HK-2 (cell line): Measurements from ENCODE around the gene BCAR1.
"Not testable (repeated sequence)": the region's sequence is repeated elsewhere in the genome, so short reads cannot be mapped to it uniquely, and the experiment has no call there.

Experiments
- DNase-seq: peaks from one replicate; pipeline ENCODE4 v3.0.0-alpha.2; 2018; ENCODE audit not compliant: unreplicated experiment

Gene BCAR1

DNA sequence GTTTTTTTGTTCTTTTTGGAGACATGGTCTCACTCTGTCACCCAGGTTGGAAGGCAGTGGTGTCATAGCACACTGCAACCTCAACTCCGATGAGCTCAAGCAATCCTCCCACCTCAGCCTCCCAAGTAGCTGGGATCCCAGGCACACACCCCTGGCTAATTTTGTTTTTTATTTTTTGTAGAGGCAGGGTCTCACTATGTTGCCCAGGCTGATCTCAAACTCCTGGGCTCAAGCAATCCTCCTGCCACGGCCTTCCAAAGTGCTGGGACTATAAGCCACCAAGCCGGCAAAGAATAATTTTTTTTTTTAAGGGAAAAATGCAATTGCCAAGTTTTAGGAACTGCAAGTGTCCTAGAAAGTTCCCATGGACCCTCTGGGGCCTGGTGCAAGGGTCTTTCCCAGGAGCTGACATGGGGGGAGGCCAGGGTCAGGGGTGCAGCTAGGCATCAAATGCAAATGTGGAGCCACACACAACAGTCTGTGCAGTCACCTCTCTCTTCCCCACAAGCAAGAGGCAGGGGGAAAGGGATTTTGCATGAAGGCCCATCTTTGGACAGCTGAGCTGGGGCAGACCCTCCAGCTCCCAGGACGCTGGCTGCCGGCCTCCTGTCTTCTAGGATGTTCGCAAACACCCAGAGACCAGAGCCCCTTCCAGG lies 20.1 kb upstream of the BCAR1 start:
- DNase-seq: no peak

DNA sequence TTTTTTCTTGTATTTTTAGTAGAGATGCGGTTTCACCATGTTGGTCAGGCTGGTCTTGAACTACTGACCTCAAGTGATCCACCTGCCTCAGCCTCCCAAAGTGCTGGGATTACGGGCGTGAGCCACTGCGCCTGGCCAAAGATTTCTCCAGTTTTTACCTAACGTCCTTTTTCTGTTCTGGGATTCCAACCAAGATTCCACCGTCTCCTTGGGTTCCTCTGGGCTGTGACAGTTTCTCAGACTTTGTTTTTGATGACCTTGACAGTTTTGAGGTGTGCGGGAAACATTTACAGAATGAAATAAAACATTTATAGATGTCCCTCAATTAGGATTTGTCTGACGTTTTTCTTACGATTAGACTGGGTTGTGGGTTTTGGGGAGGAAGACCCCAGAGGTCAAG lies 17.9 kb upstream of the BCAR1 start:
- DNase-seq: not testable (repeated sequence)

DNA sequence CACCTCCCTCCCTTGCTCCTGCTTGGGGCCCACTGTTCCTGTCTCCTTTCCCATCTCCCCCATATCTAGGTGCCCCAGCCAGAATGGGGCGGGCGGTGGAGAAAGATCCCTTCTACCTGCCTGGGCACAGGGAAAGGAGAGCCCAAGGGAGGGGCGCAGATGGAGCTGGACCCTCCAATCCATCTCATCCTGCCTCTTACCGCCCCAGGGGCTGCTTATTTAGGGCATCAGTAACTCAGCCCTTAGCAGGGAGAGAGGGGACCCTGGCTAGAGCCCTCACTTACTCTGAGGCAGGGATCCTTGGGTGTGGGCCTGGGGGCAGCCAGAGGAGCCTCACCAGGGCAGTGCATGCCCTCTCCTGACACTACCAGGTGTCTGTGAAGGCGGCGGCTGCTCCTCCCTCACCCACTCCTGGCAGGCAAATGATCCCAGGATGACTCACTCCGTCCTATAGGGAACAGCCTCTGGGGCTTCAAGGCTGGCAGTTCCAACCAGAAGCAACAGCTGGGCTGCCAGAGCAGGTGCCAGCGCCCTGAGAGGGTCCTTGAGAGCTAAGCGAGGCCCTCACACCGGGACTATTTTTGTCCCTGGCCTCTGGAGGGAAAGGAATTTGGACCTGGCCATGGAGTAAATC lies 16.3 kb upstream of the BCAR1 start:
- peak; percentile 71 for DNase-seq

DNA sequence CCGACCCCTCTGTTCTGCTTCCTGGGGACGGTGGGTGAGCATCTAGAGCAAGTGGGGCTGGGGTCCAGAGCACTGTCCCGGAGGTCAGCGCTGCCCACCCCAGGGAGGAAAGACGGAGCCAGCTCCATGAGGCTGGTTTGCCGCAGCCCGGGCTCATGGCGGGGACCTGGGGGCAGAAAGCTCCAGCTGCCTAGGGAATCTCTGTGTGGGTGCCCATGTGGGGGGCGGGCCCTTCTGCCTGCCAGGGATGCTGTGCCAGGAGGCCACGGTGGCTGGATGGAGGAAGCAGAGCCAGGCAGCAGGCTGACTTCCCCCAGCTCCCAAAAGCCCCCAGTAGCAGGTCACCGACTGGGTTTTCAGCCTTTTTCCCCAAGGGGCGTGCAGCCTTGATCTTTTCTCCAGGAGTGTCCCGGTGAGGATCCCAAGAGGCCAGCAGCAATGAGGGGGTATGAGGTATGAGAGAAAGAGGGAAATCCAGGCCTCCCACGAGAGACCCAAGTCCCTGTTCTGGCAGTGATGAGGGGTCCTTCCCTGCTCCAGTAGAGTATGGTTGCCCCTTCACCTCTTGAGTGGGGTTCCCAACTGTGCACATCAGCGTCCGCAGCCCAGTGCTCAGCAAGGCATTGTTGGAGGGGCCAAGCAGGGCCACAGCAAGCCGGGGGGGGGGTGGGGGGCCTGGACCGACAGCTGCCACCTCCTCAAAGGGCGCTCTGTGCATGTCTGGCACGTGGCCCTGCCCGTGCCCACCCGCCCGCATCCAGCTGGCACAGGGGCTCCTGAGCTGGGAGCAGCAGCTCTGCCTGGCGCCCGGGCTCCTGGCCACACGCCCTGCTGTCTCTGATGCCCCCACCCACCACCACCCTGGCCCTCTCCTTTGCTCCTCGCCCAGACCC lies 15.6 kb upstream of the BCAR1 start:
- DNase-seq: no peak

DNA sequence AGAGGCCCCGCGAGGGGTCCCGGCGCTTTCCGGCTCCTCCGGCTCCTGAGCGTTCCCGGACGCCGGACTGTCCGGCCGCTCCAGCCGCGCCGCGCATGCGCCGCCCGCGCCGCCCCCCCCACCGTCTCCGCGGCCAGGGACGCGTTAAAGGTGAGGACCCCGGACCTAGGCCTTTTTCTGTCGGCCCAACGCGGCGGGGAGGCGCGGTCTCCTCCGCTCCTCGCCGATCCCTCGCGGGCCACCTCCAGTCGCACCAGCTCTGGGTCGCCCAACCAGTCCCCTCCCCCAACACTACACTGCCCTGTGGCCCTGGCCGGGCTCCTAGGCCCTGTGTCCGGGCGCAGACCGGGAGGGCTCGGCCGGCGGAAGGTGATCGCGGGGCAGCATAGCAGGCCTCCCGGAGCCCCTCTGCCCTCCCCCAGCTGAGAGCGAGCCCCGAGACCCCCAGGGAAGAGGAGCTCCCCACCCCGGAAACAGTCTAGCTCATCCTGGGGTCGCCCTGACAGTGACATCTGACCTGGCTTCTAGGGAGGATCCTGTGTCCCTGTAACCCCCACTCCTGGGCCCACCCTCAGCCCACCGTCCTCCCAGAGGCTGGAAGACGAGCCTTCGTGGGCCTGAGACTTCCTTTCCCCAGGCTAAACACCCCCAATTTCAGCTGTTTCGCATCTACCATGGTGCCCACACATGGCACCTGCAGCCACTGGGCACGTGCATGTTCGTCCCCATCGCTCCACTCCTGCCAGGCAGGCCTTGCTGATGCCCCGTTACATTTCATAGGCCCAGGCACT lies 14.7 kb upstream of the BCAR1 start:
- peak; percentile 83 for DNase-seq

DNA sequence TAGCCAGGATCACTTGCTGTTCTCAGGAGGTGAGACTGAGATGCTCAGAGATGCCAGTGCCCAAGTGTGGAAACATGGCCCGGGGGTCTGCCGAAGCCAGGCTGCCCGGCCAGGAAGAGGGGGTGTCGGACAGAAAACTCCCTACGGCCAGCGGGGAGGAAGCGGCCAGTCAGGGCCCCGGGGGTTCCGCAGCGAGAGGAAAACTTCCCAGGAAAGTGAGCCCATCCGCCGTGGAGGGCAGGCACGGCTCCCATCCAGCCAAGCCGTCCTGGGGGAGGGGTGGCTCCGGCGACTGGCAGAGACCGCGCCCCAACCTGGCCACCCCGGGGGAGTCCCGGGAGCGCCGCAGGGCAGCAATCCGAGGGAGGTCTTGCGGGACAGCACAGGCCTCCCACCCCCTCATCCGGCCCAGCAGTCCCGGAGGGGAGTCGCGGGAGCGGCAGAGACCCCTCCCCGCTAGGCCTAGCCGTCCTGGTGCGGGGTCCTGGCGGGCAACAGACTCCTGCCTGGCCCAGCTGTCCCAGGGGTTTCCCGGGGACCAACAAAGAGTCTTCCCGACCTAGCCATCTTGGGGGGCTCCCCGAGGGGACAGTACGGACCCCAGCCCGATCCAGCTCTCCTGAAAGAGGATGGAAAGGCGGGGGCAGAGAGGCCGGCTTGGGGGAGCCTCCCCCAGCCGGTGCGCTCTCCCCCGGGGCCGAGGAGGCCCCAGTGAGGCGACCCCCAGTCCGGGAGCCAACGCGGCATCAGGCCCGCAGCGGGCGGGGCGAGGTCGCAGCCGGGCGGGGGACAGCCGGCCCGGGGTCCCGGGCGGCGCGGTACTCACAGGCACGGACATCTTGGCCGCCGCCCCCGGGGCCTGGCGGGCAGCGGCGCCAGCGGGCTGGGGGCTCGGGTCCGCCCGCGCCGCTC lies 13.8 kb upstream of the BCAR1 start:
- no peak for DNase-seq

DNA sequence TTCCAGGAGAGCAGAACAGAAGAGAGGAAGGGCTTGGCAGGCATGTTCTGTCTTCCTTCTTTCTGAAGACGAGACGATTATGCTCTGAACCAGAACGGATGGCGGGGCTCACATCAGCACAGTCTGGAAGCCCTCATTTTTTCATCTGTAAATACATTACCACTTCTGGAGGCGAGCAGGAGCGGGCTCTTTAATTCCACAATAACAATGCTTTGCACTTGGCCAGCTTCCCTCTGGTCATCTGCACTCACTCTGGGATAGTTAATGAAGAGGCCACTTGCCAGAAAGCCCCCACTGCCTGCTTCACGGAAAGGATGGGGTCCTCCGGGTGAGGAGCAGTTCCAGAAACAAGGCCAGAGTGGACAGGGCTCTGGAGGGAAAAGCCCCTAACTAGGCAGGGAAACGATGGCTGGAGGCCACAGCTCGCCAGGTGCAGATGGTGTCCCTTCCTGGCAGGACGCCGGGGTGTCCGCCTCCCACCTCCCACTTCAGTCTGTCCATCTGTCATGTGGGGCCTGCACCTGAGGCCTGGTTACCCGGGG lies 13.1 kb upstream of the BCAR1 start:
- DNase-seq: no peak

DNA sequence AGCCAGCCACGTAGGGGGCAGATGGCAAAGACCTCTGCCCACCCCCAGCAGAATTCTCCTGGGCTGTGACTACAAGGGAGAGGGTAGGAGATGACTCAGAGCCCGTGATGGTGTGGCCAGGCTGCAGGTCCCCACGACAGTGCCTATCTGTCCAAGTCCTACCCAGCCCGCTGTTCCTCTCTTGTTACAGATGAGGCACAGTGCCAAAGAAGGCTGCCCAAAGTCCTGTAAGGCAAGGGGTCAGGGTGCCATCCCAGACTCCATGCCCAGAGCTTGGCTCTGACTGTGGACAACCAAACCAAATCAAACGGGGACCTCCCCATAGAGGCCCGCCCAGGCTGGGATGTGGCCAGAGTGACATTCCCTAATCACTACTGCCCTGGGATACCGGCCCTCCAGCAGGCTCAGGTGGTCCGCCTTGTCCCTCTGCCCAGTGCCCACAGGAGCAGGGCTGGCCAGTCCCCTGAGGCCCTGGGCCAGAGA lies 12.6 kb upstream of the BCAR1 start:
- DNase-seq: no peak

DNA sequence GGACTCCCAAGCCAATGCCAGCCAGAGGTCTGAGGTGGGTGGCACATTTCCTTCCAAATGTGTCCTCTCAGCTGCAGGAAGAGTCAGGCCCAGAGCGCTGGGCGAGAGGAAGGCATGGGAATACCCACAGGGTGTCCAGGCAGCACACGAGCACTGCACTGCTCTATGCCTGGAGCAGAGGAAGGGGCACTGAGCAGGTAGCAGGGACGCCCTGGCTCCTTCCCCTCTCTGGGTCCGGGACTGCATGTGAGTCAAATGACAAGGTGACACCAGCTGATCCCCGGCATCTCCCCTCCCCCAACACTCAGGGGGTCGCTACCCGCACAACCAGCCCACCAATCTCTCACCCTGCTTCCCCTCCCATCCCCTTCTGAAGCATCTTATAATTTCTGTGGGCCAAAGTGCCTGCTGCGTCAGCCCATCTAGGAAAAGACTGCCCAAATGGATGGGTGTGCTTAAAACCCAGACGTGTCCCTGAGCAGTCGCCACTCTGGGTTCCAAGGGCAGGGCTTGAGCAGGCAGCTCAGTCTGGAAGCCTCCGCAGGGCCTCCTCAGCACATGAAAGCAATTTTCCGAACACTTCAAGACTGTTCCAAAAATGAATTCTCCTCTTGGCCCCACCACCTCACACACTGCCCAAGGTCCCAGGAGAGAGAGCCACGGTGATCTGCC lies 12.0 kb upstream of the BCAR1 start:
- DNase-seq: no peak

DNA sequence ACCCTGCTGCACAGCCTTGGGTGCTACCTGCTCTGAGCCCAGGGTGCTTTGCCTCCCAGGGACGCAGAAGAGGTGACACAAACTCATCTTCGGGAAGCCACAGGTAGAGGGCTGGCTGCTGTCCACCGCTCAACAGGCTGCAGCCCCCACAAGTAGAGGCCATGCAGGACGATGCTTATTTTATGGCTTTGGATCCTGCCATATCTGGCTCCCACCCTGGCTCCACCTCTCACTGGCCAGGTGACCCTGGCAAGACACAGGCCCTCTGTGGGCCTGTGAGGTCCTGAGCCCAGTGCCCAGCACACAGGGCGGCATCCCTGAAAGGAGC lies 11.3 kb upstream of the BCAR1 start:
- no peak for DNase-seq

DNA sequence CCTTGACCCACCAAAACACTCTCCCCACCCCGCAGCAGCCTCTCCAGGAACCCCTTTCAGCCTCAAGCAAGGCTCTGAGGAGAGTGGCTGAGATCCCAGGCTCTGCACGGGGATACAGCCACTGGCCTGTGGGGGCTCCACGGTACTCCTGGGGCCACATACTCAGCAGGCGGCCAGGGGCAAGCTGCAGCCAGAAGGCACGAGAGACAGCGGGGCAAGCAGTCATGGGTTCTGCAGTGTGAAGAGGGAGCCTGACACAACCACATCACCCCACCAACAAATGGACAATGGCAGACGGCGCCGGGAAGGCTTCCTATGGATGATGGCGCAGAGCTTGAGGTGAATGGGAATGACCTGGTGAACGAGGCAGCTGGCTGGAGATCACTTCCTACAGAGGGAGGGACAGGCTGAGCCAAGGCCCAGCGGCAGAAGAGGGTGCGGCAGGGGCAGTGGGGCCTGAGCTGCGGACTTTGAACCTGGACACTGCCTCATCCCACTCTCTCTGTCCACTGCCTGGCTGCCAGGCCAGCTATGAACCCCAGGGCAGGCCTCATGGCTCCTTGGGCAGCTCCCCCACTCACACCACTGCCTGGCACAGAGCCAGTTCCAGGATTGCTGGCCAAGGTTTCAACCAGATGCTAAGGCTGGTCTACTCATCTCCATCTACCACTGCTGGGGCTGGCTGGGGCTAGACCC lies 10.8 kb upstream of the BCAR1 start:
- no peak for DNase-seq

DNA sequence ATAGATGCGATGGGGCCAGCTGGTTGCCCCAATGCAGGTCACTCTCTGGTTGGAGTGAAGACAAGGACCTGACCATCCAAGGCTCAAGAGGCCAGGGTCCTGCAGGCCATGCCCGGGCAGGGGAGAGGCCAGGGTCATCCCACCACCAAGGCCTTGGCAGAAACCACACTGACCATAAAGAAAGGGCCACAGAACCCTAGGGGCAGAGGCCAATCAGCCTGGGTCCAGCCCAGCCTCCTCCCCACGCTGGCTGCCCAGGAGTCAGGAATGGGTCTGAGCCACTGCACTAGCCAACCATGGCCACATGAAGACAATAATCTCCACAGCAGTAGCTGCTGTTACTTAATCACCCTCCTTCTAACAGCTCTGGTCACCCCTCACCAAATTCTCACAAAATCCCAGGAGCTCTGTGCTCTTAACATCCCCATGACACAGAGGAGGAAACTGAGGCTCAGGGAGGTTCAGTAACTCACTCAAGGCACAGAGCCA lies 10.2 kb upstream of the BCAR1 start:
- DNase-seq: no peak

DNA sequence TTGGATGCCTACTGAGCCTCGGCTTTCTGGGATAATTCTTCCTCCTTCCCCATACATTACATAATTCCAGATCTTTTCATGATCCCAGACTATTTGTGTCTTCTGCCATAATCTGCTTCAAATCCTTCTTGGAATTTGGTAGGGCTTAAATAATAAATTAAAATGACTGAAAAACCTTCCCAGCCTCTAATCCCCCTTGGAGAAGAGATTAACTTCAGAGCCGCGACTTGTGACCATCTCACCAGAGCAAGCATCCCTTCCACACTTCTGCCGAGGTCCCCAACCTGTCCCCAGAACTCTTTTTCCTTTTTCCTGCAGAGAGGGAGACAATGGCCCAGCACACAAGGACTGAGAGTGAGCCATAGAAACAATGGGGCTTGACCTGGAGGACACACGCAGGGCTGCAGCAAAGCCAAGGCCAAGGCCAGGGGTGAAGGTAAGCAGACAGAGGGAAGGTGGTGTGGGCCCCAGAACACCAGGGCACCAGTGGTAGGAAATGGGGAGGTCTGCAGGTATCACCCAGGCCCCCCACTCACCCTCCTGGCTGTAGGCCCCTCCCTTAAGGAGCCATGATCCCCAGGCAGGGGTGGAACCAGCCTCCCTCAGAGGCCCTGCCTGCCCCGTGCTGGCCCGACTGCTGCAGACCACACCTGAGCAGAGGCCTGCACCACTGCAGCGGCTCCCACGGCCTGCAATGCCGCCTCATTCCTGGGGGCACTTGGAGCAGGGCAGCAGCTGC lies 9.6 kb upstream of the BCAR1 start:
- no peak for DNase-seq

DNA sequence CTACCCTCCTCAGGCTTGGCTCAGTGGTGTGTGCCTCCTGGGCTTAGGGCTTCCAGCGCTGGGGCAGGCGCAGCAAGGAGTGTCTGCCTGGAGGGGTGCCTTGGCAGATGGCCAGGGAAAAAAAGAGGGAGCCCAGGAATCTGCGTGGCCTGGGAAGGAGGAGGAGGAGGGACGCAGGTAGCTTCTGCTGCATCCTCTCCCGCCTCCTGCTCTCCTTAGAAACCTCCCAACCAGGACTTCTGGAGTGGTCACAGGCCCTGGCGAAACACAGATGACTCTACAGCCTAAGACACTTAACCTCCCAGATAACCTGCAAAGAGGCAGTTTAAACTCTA lies 7.3 kb upstream of the BCAR1 start:
- no peak for DNase-seq

DNA sequence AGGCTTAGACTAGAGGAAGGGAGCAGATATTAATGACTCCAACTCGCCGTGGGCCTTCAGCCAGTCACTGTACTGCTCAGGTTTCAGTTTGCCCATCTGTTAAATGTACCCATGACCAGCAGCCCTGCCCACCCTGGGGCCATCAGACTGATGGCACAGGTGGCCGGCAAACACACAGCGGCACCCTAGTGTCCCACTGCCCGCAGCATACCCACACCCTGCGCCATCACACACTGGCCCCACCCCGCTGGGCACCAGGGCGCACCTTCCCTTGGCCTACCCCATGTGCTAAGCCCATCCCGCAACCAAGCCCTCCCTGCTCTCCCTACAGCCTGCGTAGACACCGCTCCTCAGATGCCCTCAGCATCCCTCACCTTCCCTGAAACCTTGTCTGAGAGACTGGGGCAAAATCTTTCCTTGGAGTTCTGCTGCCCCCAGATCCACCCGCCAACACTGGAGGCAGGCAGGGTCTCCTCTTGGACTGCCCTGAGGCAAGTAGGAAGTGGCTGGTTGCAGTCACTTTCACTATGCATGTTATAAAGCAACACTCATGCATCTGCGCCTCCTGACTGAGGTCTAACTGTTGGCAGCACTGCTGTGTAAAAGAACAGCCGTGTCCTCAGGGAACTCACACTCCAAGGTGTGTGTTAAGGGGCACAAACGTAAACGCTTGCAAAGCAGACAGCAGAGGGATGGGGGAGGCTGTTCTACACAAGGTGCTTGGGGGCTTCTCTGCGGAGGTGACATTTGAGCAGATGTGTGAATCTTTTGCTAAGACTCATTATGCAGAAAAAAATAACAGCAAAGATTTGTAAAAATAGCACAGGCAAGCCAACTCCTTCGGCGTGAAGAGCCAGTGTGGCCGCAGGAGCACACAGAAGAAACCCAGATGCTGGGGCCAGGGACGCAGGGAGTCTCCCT lies 6.7 kb upstream of the BCAR1 start:
- no peak for DNase-seq

DNA sequence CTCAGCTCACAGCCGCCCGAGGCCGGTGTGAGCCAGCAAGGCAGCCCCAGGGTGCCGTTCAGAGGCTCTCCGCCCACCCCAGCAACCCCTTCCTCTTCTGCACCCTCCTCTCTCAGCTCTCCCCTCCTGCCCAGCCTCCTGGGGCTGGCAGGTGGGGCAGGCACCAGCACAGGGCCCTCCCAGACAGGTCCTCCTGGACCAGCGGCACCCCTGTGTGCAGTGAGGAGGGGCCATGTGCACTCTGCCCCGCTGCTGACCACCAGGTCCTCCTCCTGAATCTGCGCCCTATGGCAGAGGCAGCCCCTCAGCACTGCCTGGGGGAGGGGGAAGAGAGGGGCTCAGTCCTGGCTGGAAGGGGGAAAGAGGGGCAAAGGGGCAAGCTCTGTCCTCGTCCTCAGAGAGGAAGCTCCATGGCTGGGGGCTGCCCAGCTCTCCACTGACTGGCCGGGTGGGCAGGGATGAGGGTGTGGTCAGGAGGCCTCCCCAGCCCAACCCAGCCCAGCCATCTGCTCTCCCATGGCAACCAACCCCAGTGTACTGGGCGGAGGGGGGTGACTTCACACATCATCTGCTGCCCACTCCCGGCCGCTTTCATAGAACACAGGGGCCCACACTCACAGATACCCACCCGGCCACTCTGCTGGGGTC lies 5.4 kb upstream of the BCAR1 start:
- DNase-seq: no peak

DNA sequence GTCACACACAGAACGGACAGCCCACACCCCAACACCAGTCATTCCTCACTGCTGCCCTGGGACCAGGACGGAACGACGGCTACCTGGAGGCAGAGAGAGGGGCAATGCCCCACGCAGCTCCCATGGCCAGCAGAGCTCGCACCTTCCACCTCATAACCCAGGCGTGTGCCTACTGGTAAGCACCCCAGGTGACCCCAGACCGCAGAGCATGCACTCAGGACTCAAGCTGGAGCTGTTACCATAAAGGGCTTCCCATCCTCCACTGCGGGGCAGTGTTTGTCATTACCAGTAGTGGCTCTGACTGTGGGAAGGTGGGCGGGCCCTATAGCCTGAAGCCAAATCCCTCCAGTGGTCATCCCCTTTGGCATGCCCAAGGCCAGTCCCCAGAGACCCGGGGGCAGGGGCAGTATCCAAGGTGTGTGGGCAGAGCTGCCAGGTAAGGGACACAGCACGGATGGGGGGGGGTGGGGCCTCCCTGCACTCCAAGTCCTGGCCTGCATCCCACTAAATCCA lies 4.7 kb upstream of the BCAR1 start:
- DNase-seq: no peak
